Measurements from ENCODE around the gene ACP7.

Gene ACP7

GRCh38 chr19:39144290-39145071 lies 60.3 kb downstream of the ACP7 start:
- peaks cover 70% of the 10 kb centered on the region for H4K20me1 ChIP-seq (ENCODE audit: insufficient read depth, low read length)
- peaks cover 90% of the 10 kb centered on the region for H3K79me2 ChIP-seq (ENCODE audit: insufficient read depth, low read length)

GRCh38 chr19:39145180-39145953 lies 61.2 kb downstream of the ACP7 start:
- Histone ChIP-seq H3K79me2 (ENCODE audit: insufficient read depth, low read length) (peaks cover 86% of the 10 kb centered on the region), H3K27me3 (ENCODE audit: insufficient read depth, low read length, poor library complexity) (no peaks in the 10 kb centered on the region), H3K27ac (ENCODE audit: low read length) (no peak overlapping the region), H2AFZ (ENCODE audit: low read depth, low read length) (no peak overlapping the region), H3K4me1 (ENCODE audit: insufficient read depth, low read length) (no peaks in the 10 kb centered on the region), H3K9ac (ENCODE audit: low read depth, low read length) (no peak overlapping the region), H3K4me2 (ENCODE audit: insufficient read depth, low read length) (no peak overlapping the region), H3K9me3 (ENCODE audit: insufficient read depth, low read length, severe bottlenecking) (no peaks in the 10 kb centered on the region), H4K20me1 (ENCODE audit: insufficient read depth, low read length) (peaks cover 66% of the 10 kb centered on the region), H3K36me3 (ENCODE audit: insufficient read depth, low read length) (0 out of 2 replicates have a peak, but pooled peaks cover 5% of the 10 kb centered on the region), H3K4me3 (ENCODE audit: low read depth in 1 of 2, low read length in 2 of 2) (no peak overlapping the region)
- DNase-seq (no peak), ATAC-seq (ENCODE audit: insufficient read depth, low read depth) (peak; percentile 40; the same call in 1 of the 3 replicates)
- TF ChIP-seq EZH2 (IDR thresholded peaks at IDR 0.05; ENCODE audit: borderline replicate concordance, low read depth, low read length, severe bottlenecking) = no peak
- no peak for TF ChIP-seq CTCF (IDR thresholded peaks at IDR 0.05; ENCODE audit: borderline replicate concordance, extremely low read depth, low read length, poor library complexity, severe bottlenecking)

More at GRCh38 chr19:39144290-39145071, 60.3 kb downstream of the ACP7 start:
- TF ChIP-seq EZH2 (IDR thresholded peaks at IDR 0.05; ENCODE audit: borderline replicate concordance, low read depth, low read length, severe bottlenecking) (no peak), CTCF (IDR thresholded peaks at IDR 0.05; ENCODE audit: borderline replicate concordance, extremely low read depth, low read length, poor library complexity, severe bottlenecking) (no peak)
- Histone ChIP-seq H2AFZ (ENCODE audit: low read depth, low read length) (no peak overlapping the region), H3K27me3 (ENCODE audit: insufficient read depth, low read length, poor library complexity) (no peaks in the 10 kb centered on the region), H3K27ac (ENCODE audit: low read length) (no peak overlapping the region), H3K36me3 (ENCODE audit: insufficient read depth, low read length) (0 out of 2 replicates have a peak, but pooled peaks cover 5% of the 10 kb centered on the region), H3K4me3 (ENCODE audit: low read depth in 1 of 2, low read length in 2 of 2) (no peak overlapping the region), H3K4me2 (ENCODE audit: insufficient read depth, low read length) (no peak overlapping the region), H3K9ac (ENCODE audit: low read depth, low read length) (no peak overlapping the region), H3K9me3 (ENCODE audit: insufficient read depth, low read length, severe bottlenecking) (no peaks in the 10 kb centered on the region), H3K4me1 (ENCODE audit: insufficient read depth, low read length) (no peaks in the 10 kb centered on the region)
- ATAC-seq (ENCODE audit: insufficient read depth, low read depth) = no peak
- DNase-seq = no peak

GRCh38 chr19:39146091-39146490 lies 61.9 kb downstream of the ACP7 start:
- Histone ChIP-seq H3K4me2 (ENCODE audit: insufficient read depth, low read length) (no peak overlapping the region), H4K20me1 (ENCODE audit: insufficient read depth, low read length) (peaks cover 65% of the 10 kb centered on the region), H3K27ac (ENCODE audit: low read length) (no peak overlapping the region), H3K4me1 (ENCODE audit: insufficient read depth, low read length) (no peaks in the 10 kb centered on the region), H3K36me3 (ENCODE audit: insufficient read depth, low read length) (0 out of 2 replicates have a peak, but pooled peaks cover 5% of the 10 kb centered on the region), H3K27me3 (ENCODE audit: insufficient read depth, low read length, poor library complexity) (no peaks in the 10 kb centered on the region), H3K79me2 (ENCODE audit: insufficient read depth, low read length) (peaks cover 85% of the 10 kb centered on the region), H3K9ac (ENCODE audit: low read depth, low read length) (no peak overlapping the region), H2AFZ (ENCODE audit: low read depth, low read length) (no peak overlapping the region), H3K4me3 (ENCODE audit: low read depth in 1 of 2, low read length in 2 of 2) (no peak overlapping the region), H3K9me3 (ENCODE audit: insufficient read depth, low read length, severe bottlenecking) (no peaks in the 10 kb centered on the region)
- DNase-seq (no peak), ATAC-seq (ENCODE audit: insufficient read depth, low read depth) (no peak)
- TF ChIP-seq EZH2 (IDR thresholded peaks at IDR 0.05; ENCODE audit: borderline replicate concordance, low read depth, low read length, severe bottlenecking) (no peak), CTCF (IDR thresholded peaks at IDR 0.05; ENCODE audit: borderline replicate concordance, extremely low read depth, low read length, poor library complexity, severe bottlenecking) (no peak)
